Measurements from ENCODE around the gene EARS2.
"Not testable (repeated sequence)": the region's sequence is repeated elsewhere in the genome, so short reads cannot be mapped to it uniquely, and the experiment has no call there.

The EARS2 gene

DNA sequence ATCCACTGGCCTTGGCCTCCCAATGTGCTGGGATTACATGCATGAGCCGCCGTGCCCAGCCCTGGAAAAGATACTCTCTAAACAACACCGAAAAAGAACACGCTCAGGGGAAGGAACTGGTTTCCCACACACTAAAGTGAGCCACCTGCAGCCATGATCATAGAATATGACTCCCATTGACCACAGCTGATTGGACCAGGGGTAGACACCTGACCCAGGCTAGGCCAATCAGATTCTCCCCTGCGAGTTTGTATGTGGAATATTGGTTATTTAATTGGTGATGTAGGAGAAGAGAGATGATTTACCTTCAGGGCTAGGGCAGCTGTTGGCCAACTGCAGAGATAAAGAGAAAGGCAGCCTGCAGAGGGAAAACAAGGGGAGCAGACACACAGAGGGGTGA is 37.9 kb downstream of the EARS2 start:
- Histone ChIP-seq H3K9me3 (ENCODE audit: low read depth, low read length) (no peaks in the 10 kb centered on the region), H3K9ac (ENCODE audit: insufficient read length) (no peak overlapping the region), H3K36me3 (ENCODE audit: insufficient read depth, low read length) (peaks cover 42% of the 10 kb centered on the region), H3K4me3 (no peak overlapping the region), H3K27ac (no peak overlapping the region)
- no peak for DNase-seq (ENCODE audit: low read depth, low spot score)
- TF ChIP-seq EZH2 (IDR thresholded peaks at IDR 0.05) = no peak
- no peak for TF ChIP-seq POLR2AphosphoS5 (IDR thresholded peaks at IDR 0.05; ENCODE audit: borderline replicate concordance, low read depth, low read length)
- TF ChIP-seq FOXP2 (optimal IDR thresholded peaks at IDR 0.05; ENCODE audit: control extremely low read depth, extremely low read length, insufficient read depth) = no peak

DNA sequence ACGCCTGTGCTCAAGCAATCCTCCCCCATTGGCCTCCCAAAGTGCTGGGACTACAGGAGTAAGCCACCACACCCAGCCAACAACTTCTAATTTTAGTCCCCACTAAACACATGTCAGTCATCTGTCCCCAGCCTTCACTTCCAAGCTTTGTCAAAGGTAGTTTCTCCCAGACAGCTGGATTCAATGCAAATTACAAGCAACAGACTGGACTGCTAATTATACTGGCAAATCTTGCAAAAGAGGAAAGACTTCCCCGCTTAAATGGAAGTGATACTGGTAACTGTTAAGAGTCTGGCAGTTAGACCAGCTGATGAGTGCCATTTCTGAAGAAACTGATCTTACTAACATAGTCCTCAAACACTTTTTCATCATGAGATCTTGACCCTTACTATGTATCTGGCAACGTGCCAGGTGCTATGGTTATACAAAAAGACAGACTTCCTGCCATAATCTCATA is 38.7 kb downstream of the EARS2 start:
- no peak for DNase-seq (ENCODE audit: low read depth, low spot score)
- H3K36me3 ChIP-seq (ENCODE audit: insufficient read depth, low read length) = peaks cover 33% of the 10 kb centered on the region
- no peak for TF ChIP-seq FOXP2 (optimal IDR thresholded peaks at IDR 0.05; ENCODE audit: control extremely low read depth, extremely low read length, insufficient read depth)
- H3K9ac ChIP-seq (ENCODE audit: insufficient read length) = no peak overlapping the region
- no peak overlapping the region for H3K27ac ChIP-seq
- H3K9me3 ChIP-seq (ENCODE audit: low read depth, low read length) = no peaks in the 10 kb centered on the region
- H3K4me3 ChIP-seq = no peak overlapping the region

DNA sequence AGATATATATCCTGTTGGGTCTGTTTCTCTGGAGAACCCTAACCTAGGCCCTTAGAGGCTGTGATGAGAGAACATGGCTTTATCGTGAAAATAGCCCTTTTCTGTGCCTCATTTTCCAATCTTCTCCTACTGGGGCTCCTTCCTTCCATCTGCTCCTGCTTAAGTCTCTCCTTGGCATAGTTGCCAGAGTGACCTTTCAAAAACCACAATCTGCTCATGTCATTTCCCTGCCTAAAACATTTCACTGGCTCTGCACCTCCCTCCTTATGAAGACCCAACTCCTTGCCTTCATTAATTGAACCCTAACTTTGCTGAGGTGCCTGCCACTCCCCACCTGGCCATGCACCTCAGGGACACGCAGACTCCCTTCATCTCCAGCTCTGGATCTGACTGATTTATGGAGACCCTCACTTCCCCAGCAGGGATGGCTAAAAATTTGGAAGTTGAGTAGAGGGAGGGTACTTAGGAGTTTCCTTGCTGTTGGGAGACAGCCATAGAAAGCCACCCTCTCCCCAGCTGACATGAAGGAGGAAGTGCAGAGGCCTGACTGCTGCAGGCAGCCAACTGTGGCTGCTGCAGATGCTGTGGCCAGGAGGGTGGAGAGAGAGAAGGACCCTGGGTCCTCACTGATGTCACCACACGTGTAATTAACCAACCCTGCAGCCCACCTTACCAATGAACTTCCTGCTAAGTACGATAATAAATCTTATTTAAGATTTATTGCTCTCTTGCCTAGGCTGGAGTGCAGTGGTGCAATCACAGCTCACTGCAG is 40.6 kb downstream of the EARS2 start:
- Histone ChIP-seq H3K27ac (no peak overlapping the region), H3K9me3 (ENCODE audit: low read depth, low read length) (no peaks in the 10 kb centered on the region), H3K36me3 (ENCODE audit: insufficient read depth, low read length) (peaks cover 14% of the 10 kb centered on the region), H3K4me3 (no peak overlapping the region), H3K9ac (ENCODE audit: insufficient read length) (no peak overlapping the region)
- no peak for TF ChIP-seq EZH2 (IDR thresholded peaks at IDR 0.05)
- TF ChIP-seq POLR2AphosphoS5 (IDR thresholded peaks at IDR 0.05; ENCODE audit: borderline replicate concordance, low read depth, low read length) = no peak; the same call in 1 of the 2 replicates
- no peak for TF ChIP-seq FOXP2 (optimal IDR thresholded peaks at IDR 0.05; ENCODE audit: control extremely low read depth, extremely low read length, insufficient read depth)
- DNase-seq (ENCODE audit: low read depth, low spot score) = no peak

DNA sequence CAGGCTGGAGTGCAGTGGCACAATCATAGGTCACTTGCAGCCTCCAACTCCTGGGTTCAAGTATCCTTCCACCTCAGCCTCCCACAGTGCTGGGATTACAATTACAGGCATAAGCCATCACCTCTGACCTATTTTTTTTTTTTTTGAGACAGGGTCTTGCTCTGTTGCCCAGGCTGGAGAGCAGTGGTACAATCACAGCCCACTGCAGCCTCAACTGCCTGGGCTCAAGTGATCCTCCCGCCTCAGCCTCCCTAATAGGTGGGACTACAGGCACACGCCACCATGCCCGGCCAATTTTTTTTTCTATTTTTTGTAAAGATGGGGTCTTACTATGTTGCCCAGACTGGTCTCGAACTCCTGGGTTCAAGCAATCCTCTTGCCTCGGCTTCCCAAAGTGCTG is 41.3 kb downstream of the EARS2 start:
- Histone ChIP-seq H3K4me3 (no peak overlapping the region), H3K36me3 (ENCODE audit: insufficient read depth, low read length) (peaks cover 13% of the 10 kb centered on the region), H3K9ac (ENCODE audit: insufficient read length) (no peak overlapping the region), H3K27ac (no peak overlapping the region), H3K9me3 (ENCODE audit: low read depth, low read length) (no peaks in the 10 kb centered on the region)
- DNase-seq (ENCODE audit: low read depth, low spot score) = no peak
- TF ChIP-seq FOXP2 (optimal IDR thresholded peaks at IDR 0.05; ENCODE audit: control extremely low read depth, extremely low read length, insufficient read depth) (no peak), POLR2AphosphoS5 (IDR thresholded peaks at IDR 0.05; ENCODE audit: borderline replicate concordance, low read depth, low read length) (no peak), EZH2 (IDR thresholded peaks at IDR 0.05) (no peak)

DNA sequence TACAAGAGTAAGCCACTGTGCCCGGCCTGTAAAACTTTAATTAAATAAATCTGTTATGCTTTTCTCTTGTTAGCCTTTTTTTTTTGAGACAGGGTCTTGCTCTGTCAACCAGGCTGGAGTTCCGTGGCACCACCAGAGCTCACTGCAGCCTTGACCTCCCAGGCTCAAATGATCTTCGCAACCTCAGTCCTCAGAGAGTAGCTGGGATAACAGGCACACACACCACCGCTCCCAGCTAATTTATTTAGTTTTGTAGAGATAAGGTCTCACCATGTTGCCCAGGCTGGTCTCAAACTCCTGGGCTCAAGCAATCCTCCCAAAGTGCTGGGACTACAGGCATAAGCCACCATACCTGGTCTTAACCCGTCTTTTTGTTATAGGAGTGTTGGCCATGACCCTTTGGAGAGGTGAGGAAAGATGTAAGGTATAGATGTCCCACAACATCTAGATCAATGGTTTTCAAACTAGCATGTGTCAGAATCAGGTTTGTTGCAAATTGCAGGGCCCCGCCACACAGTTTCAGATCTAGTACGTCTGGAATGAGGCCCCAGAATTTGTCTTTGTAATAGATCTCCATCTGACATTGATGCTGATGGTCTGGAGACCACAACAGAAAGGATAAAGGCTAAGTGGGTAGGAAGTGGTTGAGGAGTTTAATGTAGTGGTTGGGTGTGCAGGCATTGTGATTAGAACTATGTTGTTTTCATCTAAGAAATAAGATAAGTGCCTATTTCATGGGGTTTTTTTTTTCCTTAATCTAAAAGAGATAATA is 42.6 kb downstream of the EARS2 start:
- DNase-seq (ENCODE audit: low read depth, low spot score) = no peak
- no peak overlapping the region for H3K9ac ChIP-seq (ENCODE audit: insufficient read length)
- H3K4me3 ChIP-seq = no peak overlapping the region
- H3K27ac ChIP-seq = no peak overlapping the region
- no peaks in the 10 kb centered on the region for H3K9me3 ChIP-seq (ENCODE audit: low read depth, low read length)
- peaks cover 6% of the 10 kb centered on the region for H3K36me3 ChIP-seq (ENCODE audit: insufficient read depth, low read length)
- TF ChIP-seq EZH2 (IDR thresholded peaks at IDR 0.05) (no peak), FOXP2 (optimal IDR thresholded peaks at IDR 0.05; ENCODE audit: control extremely low read depth, extremely low read length, insufficient read depth) (no peak), POLR2AphosphoS5 (IDR thresholded peaks at IDR 0.05; ENCODE audit: borderline replicate concordance, low read depth, low read length) (no peak)

DNA sequence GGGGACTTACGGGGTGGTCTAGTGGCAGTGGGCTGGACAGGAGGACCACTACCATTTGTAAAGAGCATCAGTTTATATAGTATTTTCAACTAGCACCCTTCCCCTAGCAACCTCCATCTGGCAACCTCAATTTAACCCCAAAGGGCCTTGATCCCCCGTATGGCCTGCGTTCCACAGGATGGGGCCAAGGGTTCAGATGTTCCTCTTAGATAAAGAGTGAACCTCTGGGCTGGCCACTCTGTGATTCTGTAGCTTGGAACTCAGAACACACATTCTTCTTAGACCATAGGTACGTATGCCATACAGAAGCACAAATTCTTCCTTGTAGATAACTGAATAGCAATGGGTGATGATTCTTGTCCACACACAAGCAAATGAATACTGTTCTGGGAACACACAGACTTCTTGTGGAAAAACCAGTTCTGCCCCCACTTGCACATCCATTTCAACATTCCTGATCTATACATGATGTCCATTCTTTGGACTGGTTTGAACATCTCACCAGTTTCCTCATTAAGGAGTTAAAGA is 44.9 kb downstream of the EARS2 start:
- no peak for TF ChIP-seq FOXP2 (optimal IDR thresholded peaks at IDR 0.05; ENCODE audit: control extremely low read depth, extremely low read length, insufficient read depth)
- TF ChIP-seq EZH2 (IDR thresholded peaks at IDR 0.05) = no peak
- TF ChIP-seq POLR2AphosphoS5 (IDR thresholded peaks at IDR 0.05; ENCODE audit: borderline replicate concordance, low read depth, low read length) = no peak
- H3K27ac ChIP-seq = no peak overlapping the region
- no peak for DNase-seq (ENCODE audit: low read depth, low spot score)

DNA sequence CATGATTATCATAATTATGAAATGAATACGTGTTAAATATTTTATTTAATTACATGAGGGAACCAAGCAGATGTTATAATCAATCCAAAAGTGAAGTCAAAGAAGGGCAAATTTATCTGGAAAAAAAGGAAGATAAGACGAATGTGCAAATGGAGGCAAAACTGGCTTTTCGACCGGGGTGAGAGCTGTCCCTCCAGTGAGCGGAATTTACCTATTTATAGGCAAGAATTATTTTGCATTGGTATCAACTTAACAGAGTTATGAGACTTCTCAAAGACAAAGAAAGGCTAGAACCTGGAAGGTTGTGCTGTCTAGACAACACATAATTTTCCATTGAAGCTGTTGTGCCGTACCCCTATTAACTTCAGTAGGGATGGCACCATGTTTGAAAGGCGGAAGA is 45.4 kb downstream of the EARS2 start:
- peaks cover 4% of the 10 kb centered on the region; the same call in 1 of the 2 replicates for H3K36me3 ChIP-seq (ENCODE audit: insufficient read depth, low read length)
- TF ChIP-seq EZH2 (IDR thresholded peaks at IDR 0.05) (no peak), FOXP2 (optimal IDR thresholded peaks at IDR 0.05; ENCODE audit: control extremely low read depth, extremely low read length, insufficient read depth) (no peak)
- no peak overlapping the region for H3K27ac ChIP-seq
- no peak for DNase-seq (ENCODE audit: low read depth, low spot score)
- no peak overlapping the region for H3K4me3 ChIP-seq
- H3K9ac ChIP-seq (ENCODE audit: insufficient read length) = no peak overlapping the region
- no peaks in the 10 kb centered on the region for H3K9me3 ChIP-seq (ENCODE audit: low read depth, low read length)

More for the DNA sequence above, 44.9 kb downstream of the EARS2 start:
- H3K4me3 ChIP-seq = no peak overlapping the region
- peaks cover 4% of the 10 kb centered on the region; the same call in 1 of the 2 replicates for H3K36me3 ChIP-seq (ENCODE audit: insufficient read depth, low read length)
- no peaks in the 10 kb centered on the region for H3K9me3 ChIP-seq (ENCODE audit: low read depth, low read length)
- H3K9ac ChIP-seq (ENCODE audit: insufficient read length) = no peak overlapping the region

DNA sequence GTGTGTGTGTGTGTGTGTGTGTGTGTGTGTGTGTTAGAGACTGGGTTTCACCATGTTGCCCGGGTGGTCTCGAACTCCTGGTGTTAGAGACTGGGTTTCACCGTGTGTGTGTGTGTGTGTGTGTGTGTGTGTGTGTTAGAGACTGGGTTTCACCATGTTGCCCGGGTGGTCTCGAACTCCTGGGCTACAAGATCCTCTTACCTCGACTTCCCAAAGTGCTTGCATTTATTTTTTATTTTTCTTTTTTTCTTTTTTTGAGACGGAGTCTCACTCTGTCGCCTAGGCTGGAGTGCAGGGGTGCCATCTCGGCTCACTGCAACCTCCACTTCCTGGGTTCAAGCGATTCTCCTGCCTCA is 46.3 kb downstream of the EARS2 start:
- not testable (repeated sequence) for DNase-seq (ENCODE audit: low read depth, low spot score); H3K27ac ChIP-seq; H3K9ac ChIP-seq (ENCODE audit: insufficient read length); H3K36me3 ChIP-seq (ENCODE audit: insufficient read depth, low read length); H3K9me3 ChIP-seq (ENCODE audit: low read depth, low read length)
- peak overlapping the region; percentile 78 for H3K4me3 ChIP-seq
